Neural cell (in vitro differentiated cells): Measurements from ENCODE around the gene RBM43.

ENCODE experiments used
- CTCF ChIP-seq: fragments of 450-650 bp; IDR thresholded peaks from 2 replicates; pipeline ENCODE4 v1.5.1; 2014; ENCODE audit warnings: antibody characterized with exemption, mild to moderate bottlenecking, moderate library complexity; ENCODE audit not compliant: poor library complexity, severe bottlenecking
- EP300 ChIP-seq: fragments of 450-650 bp; conservative IDR thresholded peaks from 2 replicates; pipeline ENCODE4 v1.6.1; 2014; ENCODE audit warnings: antibody characterized with exemption, mild to moderate bottlenecking, moderate library complexity; ENCODE audit not compliant: poor library complexity, severe bottlenecking
- EZH2 ChIP-seq: fragments of 200-600, 300-800 bp; shearing (Covaris generic), sonication (generic); IDR thresholded peaks from 2 replicates; pipeline ENCODE4 v1.6.1; 2014; ENCODE audit warnings: antibody characterized with exemption, low read length, borderline replicate concordance, mild to moderate bottlenecking; ENCODE audit not compliant: insufficient read depth, poor library complexity, severe bottlenecking
- MXI1 ChIP-seq: fragments of 450-650 bp; conservative IDR thresholded peaks from 2 replicates; pipeline ENCODE4 v1.6.1; 2014; ENCODE audit warnings: antibody characterized with exemption, mild to moderate bottlenecking; ENCODE audit not compliant: poor library complexity, severe bottlenecking
- POLR2AphosphoS5 ChIP-seq: IDR thresholded peaks from 2 replicates; pipeline ENCODE4 v1.6.1; 2012
- REST ChIP-seq: IDR thresholded peaks from 2 replicates; pipeline ENCODE4 v1.6.1; 2012; ENCODE audit warnings: borderline replicate concordance
- SMC3 ChIP-seq: fragments of 450-650 bp; conservative IDR thresholded peaks from 2 replicates; pipeline ENCODE4 v1.6.1; 2014; ENCODE audit warnings: antibody characterized with exemption, mild to moderate bottlenecking, moderate library complexity; ENCODE audit not compliant: poor library complexity
- TAF1 ChIP-seq: IDR thresholded peaks from 2 replicates; pipeline ENCODE4 v1.6.1; 2012; ENCODE audit warnings: low read depth

- no peak for TF ChIP-seq REST
- no peak for TF ChIP-seq EZH2
- no peak for TF ChIP-seq SMC3
- no peak for TF ChIP-seq EP300
- no peak for TF ChIP-seq TAF1
- no peak for TF ChIP-seq CTCF
- no peak for TF ChIP-seq POLR2AphosphoS5
- TF ChIP-seq MXI1: no peak
These were observed 40.7 kb upstream of the RBM43 start for GRCh38 chr2:151302404-151302803.
